HCT116 (cell line): Measurements from ENCODE around the gene CFAP58. TPM values are rescaled to one million over a fixed set of nuclear protein-coding genes. Genes with fewer than 3 reads are reported as not detected.

Experiments used
- ATAC-seq: fragments of 200-7000 bp; cut with Tn5 transposase; 2 replicates; pipeline ENCODE4 v1.9.1; 2020; ENCODE audit warnings: mild to moderate bottlenecking, moderate library complexity
- BruUV-seq: library from RNA; stranded (reverse); fragments of 400-500 nt; replicated peaks from 2 replicates; lab custom pipeline; 2021; lab: Mats Ljungman, UMichigan
- CTCF ChIA-PET: fragments of 300-600 bp; sonication (Branson Sonifier 250); formaldehyde crosslinking; loops from one replicate; lab custom pipeline; 2021; ENCODE audit warnings: antibody characterized with exemption; lab: Charles Lee
- POLR2A ChIA-PET: fragments of 300-600, 350-600 bp; sonication (Branson Sonifier 250); formaldehyde crosslinking; loops from one replicate; lab custom pipeline; 2021; ENCODE audit warnings: antibody characterized with exemption; lab: Charles Lee
- RAD21 ChIA-PET, 2 experiments: fragments of 300-600 bp; sonication (Branson Sonifier 250); formaldehyde crosslinking; loops; one replicate each; lab custom pipeline; 2023; ENCODE audit warnings: low total read pairs in 2 of 2; ENCODE audit not compliant: uncharacterized antibody in 2 of 2, unreplicated experiment in 2 of 2, low non-redundant PET in 1 of 2; lab: Charles Lee
- DNase-seq: peaks from one replicate; pipeline ENCODE4 v3.0.0-alpha.2; 2010; ENCODE audit warnings: low read depth, low spot score
- H2AFZ ChIP-seq: fragments of 200-600 bp; shearing (Covaris generic), sonication (generic); 2 replicates; pipeline ENCODE4 v1.6.1; 2017; ENCODE audit warnings: low read depth, mixed run types, mixed read lengths, antibody characterized with exemption, low read length; ENCODE audit not compliant: poor library complexity, severe bottlenecking
- H3K27ac ChIP-seq: 2 replicates; pipeline ENCODE4 v1.5.1; 2012; ENCODE audit warnings: low read depth, low read length
- H3K27me3 ChIP-seq: fragments of 200-600 bp; sonication (generic); 2 replicates; pipeline ENCODE4 v1.6.1; 2016; ENCODE audit warnings: mixed run types, low read length, mixed read lengths; ENCODE audit not compliant: insufficient read depth
- H3K36me3 ChIP-seq, 2 experiments: fragments of 200-500 bp in 1 of 2; fragments of 200-600 bp in 1 of 2; sonication (Bioruptor generic) in 1 of 2; sonication (generic) in 1 of 2; 2 replicates each; pipeline versions ENCODE4 v1.5.1 to v1.6.1; 2014 to 2016; ENCODE audit warnings: low read length in 2 of 2, inconsistent platforms in 1 of 2, mixed read lengths in 1 of 2, mixed run types in 1 of 2; ENCODE audit not compliant: insufficient read depth in 2 of 2, control insufficient read depth in 1 of 2
- H3K4me1 ChIP-seq, 2 experiments: fragments of 200-600 bp in 1 of 2; sonication (generic) in 1 of 2; 2 replicates each; pipeline versions ENCODE4 v1.5.1 to v1.6.1; 2012 to 2017; ENCODE audit warnings: low read length in 2 of 2, inconsistent platforms in 1 of 2, mild to moderate bottlenecking in 1 of 2, mixed read lengths in 1 of 2, mixed run types in 1 of 2, moderate library complexity in 1 of 2; ENCODE audit not compliant: insufficient read depth in 2 of 2, control insufficient read depth in 1 of 2
- H3K4me2 ChIP-seq: fragments of 200-600 bp; sonication (generic); 2 replicates; pipeline ENCODE4 v1.6.1; 2017; ENCODE audit warnings: mixed run types, low read length, mixed read lengths
- H3K4me3 ChIP-seq, 2 experiments: fragments of 200-600 bp in 1 of 2; sonication (generic) in 1 of 2; replicated peaks in 1 of 2; 2 replicates each; pipeline ENCODE4 v1.5.1; 2011 to 2016; ENCODE audit warnings: low read length in 2 of 2, control low read depth in 1 of 2, low read depth in 1 of 2, mild to moderate bottlenecking in 1 of 2, mixed read lengths in 1 of 2, mixed run types in 1 of 2
- H3K79me2 ChIP-seq: fragments of 200-600 bp; sonication (generic); 2 replicates; pipeline ENCODE4 v1.6.1; 2017; ENCODE audit warnings: mild to moderate bottlenecking, mixed run types, low read length, moderate library complexity, mixed read lengths; ENCODE audit not compliant: insufficient read depth
- H3K9ac ChIP-seq: fragments of 200-600 bp; sonication (generic); 2 replicates; pipeline ENCODE4 v1.6.1; 2016; ENCODE audit warnings: low read length, mixed read lengths
- H3K9me2 ChIP-seq: fragments of 200-600 bp; sonication (generic), shearing (Covaris generic); 2 replicates; pipeline ENCODE4 v1.6.1; 2017; ENCODE audit warnings: mixed run types, mild to moderate bottlenecking, moderate library complexity; ENCODE audit not compliant: insufficient read depth
- H3K9me3 ChIP-seq, 2 experiments: fragments of 200-500 bp in 1 of 2; fragments of 200-600 bp in 1 of 2; sonication (Bioruptor generic) in 1 of 2; sonication (generic) in 1 of 2; 2 replicates each; pipeline ENCODE4 v1.6.1; 2014 to 2017; ENCODE audit warnings: low read length in 2 of 2, mixed read lengths in 2 of 2, inconsistent platforms in 1 of 2, low read depth in 1 of 2, mild to moderate bottlenecking in 1 of 2, mixed run types in 1 of 2, moderate library complexity in 1 of 2; ENCODE audit not compliant: control insufficient read depth in 1 of 2, insufficient read depth in 1 of 2
- H4K20me1 ChIP-seq: fragments of 200-600 bp; sonication (generic), shearing (Covaris generic); 2 replicates; pipeline ENCODE4 v1.6.1; 2017; ENCODE audit warnings: mixed run types, mild to moderate bottlenecking, moderate library complexity; ENCODE audit not compliant: insufficient read depth
- CBX3 ChIP-seq: IDR thresholded peaks from 2 replicates; pipeline ENCODE4 v1.6.1; 2012; ENCODE audit warnings: low read depth
- CEBPB ChIP-seq: IDR thresholded peaks from 2 replicates; pipeline ENCODE4 v1.6.1; 2012; ENCODE audit warnings: low read depth
- EGR1 ChIP-seq: IDR thresholded peaks from 2 replicates; pipeline ENCODE4 v1.6.1; 2012; ENCODE audit warnings: low read depth
- ELF1 ChIP-seq: IDR thresholded peaks from 2 replicates; pipeline ENCODE4 v1.6.1; 2012; ENCODE audit warnings: low read depth, borderline replicate concordance
- EZH2phosphoT487 ChIP-seq: fragments of 200-600 bp; IDR thresholded peaks from 2 replicates; pipeline ENCODE4 v1.6.1; 2018; ENCODE audit warnings: antibody characterized with exemption, borderline replicate concordance
- JUND ChIP-seq: IDR thresholded peaks from 2 replicates; pipeline ENCODE4 v1.6.1; 2012
- POLR2A ChIP-seq: IDR thresholded peaks from 2 replicates; pipeline ENCODE4 v1.7.0; 2011; ENCODE audit warnings: borderline replicate concordance; ENCODE audit not compliant: insufficient read depth, insufficient read length; ENCODE audit errors: extremely low read depth
- POLR2AphosphoS5 ChIP-seq: IDR thresholded peaks from 2 replicates; pipeline ENCODE4 v1.6.1; 2011; ENCODE audit warnings: mild to moderate bottlenecking, low read depth, low read length, moderate library complexity
- RAD21 ChIP-seq: IDR thresholded peaks from 2 replicates; pipeline ENCODE4 v1.6.1; 2012; ENCODE audit warnings: low read depth, mild to moderate bottlenecking
- SIN3A ChIP-seq: IDR thresholded peaks from 2 replicates; pipeline ENCODE4 v1.6.1; 2012; ENCODE audit warnings: low read depth
- SP1 ChIP-seq: IDR thresholded peaks from 2 replicates; pipeline ENCODE4 v1.6.1; 2012; ENCODE audit warnings: low read depth
- SRF ChIP-seq: IDR thresholded peaks from 2 replicates; pipeline ENCODE4 v1.6.1; 2012; ENCODE audit warnings: low read depth
- YY1 ChIP-seq: IDR thresholded peaks from 2 replicates; pipeline ENCODE4 v1.6.1; 2011; ENCODE audit warnings: low read length, low read depth, moderate library complexity, mild to moderate bottlenecking; ENCODE audit not compliant: insufficient replicate concordance; ENCODE audit errors: extremely low read depth
- ZFX ChIP-seq: fragments of 450-650 bp; IDR thresholded peaks from 2 replicates; pipeline ENCODE4 v1.6.1; 2017
- intact Hi-C: fragments of 100-400 bp; cut with micrococcal nuclease; formaldehyde crosslinking; loops from 2 replicates; pipeline ENCODE4 v1.10.0; 2022
- total RNA-seq: library from RNA; stranded (reverse); gene quantifications from one replicate; pipeline ENCODE4 v1.2.1, GENCODE V29; 2021; ENCODE audit not compliant: unreplicated experiment
- TF ChIP-seq, protein P1 (sequence below), 3 experiments: fragments of 200-600 bp in 1 of 3; sonication (generic) in 1 of 3; IDR thresholded peaks in 2 of 3; conservative IDR thresholded peaks in 1 of 3; 2 replicates each; pipeline ENCODE4 v1.5.1; 2012 to 2017; ENCODE audit warnings: low read depth in 2 of 3, low read length in 2 of 3, antibody characterized with exemption in 1 of 3, borderline replicate concordance in 1 of 3, control low read depth in 1 of 3, mild to moderate bottlenecking in 1 of 3, mixed read lengths in 1 of 3, mixed run types in 1 of 3, moderate library complexity in 1 of 3; ENCODE audit not compliant: insufficient read depth in 1 of 3
- TF ChIP-seq, protein P2 (sequence below): IDR thresholded peaks from 2 replicates; pipeline ENCODE4 v1.6.1; 2012; ENCODE audit warnings: low read depth
- TF ChIP-seq, protein P3 (sequence below): IDR thresholded peaks from 2 replicates; pipeline ENCODE4 v1.6.1; 2012
- TF ChIP-seq, protein P4 (sequence below): IDR thresholded peaks from 2 replicates; pipeline ENCODE4 v1.6.1; 2011; ENCODE audit warnings: mild to moderate bottlenecking, low read length, moderate library complexity; ENCODE audit not compliant: insufficient replicate concordance; ENCODE audit errors: extremely low read depth

CFAP58 gene
- total RNA-seq, 1 experiment from 2014 or later = 0.91 TPM

DNA sequence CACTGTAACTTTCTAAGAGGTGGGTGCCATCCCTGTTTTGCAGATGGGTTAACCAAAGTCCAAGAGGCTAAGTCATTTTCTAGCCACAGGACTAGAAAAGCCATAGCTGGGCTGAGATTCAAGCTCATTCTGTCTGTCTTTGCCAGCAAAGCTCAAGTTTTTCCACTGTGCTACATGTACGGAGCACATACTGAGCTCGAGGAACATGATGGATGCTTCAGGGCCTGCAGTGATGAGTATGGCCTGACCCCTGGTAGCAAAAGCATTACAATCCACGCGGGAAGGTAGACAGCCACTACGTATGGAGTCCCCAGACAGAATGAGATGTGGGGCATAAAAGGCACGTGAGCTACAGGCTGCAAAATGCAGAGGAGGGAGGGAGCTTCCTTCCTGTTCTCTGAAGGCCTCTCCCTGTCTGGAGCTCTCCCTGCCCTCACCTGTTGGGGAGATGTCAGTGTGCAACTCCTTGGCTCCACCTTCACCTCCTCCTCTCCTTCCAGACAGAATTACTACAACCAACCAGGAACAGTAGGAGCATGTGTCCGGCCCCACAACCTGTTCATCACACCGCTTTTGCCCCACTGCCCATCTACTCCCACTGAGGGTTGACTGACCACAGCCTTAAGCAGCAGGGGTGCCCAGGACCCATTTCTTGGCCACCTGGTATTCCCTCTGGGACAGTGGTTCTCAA, 31.8 kb upstream of the CFAP58 start:
- Histone ChIP-seq H2AFZ (no peak overlapping the region), H3K4me2 (no peak overlapping the region), H3K9me3 (no peaks in the 10 kb centered on the region), H3K79me2 (peaks cover 43% of the 10 kb centered on the region), H4K20me1 (no peaks in the 10 kb centered on the region), H3K9me2 (no peaks in the 10 kb centered on the region), H3K27me3 (no peaks in the 10 kb centered on the region), H3K9ac (no peak overlapping the region), H3K27ac (no peak overlapping the region), H3K36me3 (no peaks in the 10 kb centered on the region), H3K4me3 (no peak overlapping the region), H3K4me1 (peaks cover 9 to 28% of the 10 kb centered on the region in 2 experiments)
- POLR2A ChIA-PET = no interaction called here
- RAD21 ChIA-PET = no interaction called here
- ATAC-seq = peak; percentile 31; the same call in 1 of the 2 replicates
- CTCF ChIA-PET = interaction anchor here (0.7 to 1.6 kb wide), 5 partner anchors 14 to 67 kb away, joined by 3 to 9 read pairs (median 3); partner anchors contain the start of gene GSTO1
- TF ChIP-seq EZH2phosphoT487 = no peak
- no peak for TF ChIP-seq SRF
- TF ChIP-seq, protein P1, sequence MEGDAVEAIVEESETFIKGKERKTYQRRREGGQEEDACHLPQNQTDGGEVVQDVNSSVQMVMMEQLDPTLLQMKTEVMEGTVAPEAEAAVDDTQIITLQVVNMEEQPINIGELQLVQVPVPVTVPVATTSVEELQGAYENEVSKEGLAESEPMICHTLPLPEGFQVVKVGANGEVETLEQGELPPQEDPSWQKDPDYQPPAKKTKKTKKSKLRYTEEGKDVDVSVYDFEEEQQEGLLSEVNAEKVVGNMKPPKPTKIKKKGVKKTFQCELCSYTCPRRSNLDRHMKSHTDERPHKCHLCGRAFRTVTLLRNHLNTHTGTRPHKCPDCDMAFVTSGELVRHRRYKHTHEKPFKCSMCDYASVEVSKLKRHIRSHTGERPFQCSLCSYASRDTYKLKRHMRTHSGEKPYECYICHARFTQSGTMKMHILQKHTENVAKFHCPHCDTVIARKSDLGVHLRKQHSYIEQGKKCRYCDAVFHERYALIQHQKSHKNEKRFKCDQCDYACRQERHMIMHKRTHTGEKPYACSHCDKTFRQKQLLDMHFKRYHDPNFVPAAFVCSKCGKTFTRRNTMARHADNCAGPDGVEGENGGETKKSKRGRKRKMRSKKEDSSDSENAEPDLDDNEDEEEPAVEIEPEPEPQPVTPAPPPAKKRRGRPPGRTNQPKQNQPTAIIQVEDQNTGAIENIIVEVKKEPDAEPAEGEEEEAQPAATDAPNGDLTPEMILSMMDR (IDR thresholded peaks at IDR 0.05 in 2 of 3, conservative IDR thresholded peaks at IDR 0.05 in 1 of 3; ENCODE audit: borderline replicate concordance in 1 of 3, insufficient read depth in 1 of 3, low read depth in 2 of 3, low read length in 2 of 3) = no peak
- no peak for TF ChIP-seq YY1
- no peak for TF ChIP-seq SIN3A
- no peak for TF ChIP-seq CEBPB
- TF ChIP-seq SP1 = no peak
- TF ChIP-seq, protein P2, sequence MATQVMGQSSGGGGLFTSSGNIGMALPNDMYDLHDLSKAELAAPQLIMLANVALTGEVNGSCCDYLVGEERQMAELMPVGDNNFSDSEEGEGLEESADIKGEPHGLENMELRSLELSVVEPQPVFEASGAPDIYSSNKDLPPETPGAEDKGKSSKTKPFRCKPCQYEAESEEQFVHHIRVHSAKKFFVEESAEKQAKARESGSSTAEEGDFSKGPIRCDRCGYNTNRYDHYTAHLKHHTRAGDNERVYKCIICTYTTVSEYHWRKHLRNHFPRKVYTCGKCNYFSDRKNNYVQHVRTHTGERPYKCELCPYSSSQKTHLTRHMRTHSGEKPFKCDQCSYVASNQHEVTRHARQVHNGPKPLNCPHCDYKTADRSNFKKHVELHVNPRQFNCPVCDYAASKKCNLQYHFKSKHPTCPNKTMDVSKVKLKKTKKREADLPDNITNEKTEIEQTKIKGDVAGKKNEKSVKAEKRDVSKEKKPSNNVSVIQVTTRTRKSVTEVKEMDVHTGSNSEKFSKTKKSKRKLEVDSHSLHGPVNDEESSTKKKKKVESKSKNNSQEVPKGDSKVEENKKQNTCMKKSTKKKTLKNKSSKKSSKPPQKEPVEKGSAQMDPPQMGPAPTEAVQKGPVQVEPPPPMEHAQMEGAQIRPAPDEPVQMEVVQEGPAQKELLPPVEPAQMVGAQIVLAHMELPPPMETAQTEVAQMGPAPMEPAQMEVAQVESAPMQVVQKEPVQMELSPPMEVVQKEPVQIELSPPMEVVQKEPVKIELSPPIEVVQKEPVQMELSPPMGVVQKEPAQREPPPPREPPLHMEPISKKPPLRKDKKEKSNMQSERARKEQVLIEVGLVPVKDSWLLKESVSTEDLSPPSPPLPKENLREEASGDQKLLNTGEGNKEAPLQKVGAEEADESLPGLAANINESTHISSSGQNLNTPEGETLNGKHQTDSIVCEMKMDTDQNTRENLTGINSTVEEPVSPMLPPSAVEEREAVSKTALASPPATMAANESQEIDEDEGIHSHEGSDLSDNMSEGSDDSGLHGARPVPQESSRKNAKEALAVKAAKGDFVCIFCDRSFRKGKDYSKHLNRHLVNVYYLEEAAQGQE = no peak
- TF ChIP-seq, protein P3, sequence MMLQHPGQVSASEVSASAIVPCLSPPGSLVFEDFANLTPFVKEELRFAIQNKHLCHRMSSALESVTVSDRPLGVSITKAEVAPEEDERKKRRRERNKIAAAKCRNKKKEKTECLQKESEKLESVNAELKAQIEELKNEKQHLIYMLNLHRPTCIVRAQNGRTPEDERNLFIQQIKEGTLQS = no peak
- no peak for TF ChIP-seq ELF1
- TF ChIP-seq ZFX = no peak
- no peak for TF ChIP-seq POLR2A
- TF ChIP-seq RAD21 = no peak
- no peak for TF ChIP-seq JUND
- TF ChIP-seq POLR2AphosphoS5 = no peak
- TF ChIP-seq, protein P4, sequence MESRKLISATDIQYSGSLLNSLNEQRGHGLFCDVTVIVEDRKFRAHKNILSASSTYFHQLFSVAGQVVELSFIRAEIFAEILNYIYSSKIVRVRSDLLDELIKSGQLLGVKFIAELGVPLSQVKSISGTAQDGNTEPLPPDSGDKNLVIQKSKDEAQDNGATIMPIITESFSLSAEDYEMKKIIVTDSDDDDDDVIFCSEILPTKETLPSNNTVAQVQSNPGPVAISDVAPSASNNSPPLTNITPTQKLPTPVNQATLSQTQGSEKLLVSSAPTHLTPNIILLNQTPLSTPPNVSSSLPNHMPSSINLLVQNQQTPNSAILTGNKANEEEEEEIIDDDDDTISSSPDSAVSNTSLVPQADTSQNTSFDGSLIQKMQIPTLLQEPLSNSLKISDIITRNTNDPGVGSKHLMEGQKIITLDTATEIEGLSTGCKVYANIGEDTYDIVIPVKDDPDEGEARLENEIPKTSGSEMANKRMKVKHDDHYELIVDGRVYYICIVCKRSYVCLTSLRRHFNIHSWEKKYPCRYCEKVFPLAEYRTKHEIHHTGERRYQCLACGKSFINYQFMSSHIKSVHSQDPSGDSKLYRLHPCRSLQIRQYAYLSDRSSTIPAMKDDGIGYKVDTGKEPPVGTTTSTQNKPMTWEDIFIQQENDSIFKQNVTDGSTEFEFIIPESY = no peak
- no peak for TF ChIP-seq EGR1
- TF ChIP-seq CBX3 = no peak
- BruUV-seq = no TSS peak
- intact Hi-C loops = no loop called here
- no peak for DNase-seq
